SH-SY5Y (cell line): ENCODE results near the gene RBBP9.

ENCODE experiments used
- GATA2 ChIP-seq: IDR thresholded peaks from 2 replicates; pipeline ENCODE4 v1.6.1; 2011; ENCODE audit warnings: mild to moderate bottlenecking, low read depth, low read length
- GATA3 ChIP-seq: IDR thresholded peaks from 2 replicates; pipeline ENCODE4 v1.6.1; 2011; ENCODE audit warnings: low read depth, mild to moderate bottlenecking, low read length, moderate library complexity

RBBP9 gene

DNA sequence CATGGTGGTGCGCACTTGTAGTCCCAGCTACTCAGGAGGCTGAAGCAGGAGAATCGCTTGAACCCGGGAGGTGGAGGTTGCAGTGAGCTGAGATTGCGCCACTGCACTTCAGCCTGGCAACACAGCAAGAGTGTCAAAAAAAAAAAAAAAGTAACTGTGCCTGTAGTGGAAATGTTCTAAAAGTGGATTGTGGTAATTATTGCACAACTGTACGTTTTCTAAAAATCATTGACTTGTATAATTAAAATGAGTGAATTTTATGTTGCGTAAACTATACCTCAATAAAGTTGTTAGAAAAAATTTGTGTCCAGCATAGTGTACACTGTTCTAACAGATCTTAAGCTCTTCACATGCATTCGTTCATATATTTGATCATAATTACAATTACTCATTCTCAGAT lies 16.2 kb upstream of the RBBP9 start:
- TF ChIP-seq GATA2 = no peak
- TF ChIP-seq GATA3 = no peak

DNA sequence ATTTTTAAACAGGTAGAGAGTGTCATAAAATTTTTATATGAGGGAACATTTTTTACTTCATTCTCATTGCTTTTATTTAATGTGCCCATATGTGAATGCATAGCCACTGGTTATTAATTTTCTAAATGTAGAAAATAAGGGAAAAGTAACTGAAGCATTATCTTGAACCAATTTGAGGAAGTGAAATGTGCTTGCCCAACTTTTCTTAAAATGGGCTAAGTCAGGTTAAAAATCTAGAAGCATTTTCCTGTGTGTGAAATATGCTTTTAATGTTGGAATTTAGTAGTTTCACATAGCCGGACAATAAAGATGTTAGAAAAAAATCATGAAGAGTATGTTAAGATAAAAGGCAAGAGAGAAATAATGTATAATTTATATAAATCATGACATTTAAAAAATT lies 14.5 kb upstream of the RBBP9 start:
- no peak for TF ChIP-seq GATA2
- TF ChIP-seq GATA3 = no peak

DNA sequence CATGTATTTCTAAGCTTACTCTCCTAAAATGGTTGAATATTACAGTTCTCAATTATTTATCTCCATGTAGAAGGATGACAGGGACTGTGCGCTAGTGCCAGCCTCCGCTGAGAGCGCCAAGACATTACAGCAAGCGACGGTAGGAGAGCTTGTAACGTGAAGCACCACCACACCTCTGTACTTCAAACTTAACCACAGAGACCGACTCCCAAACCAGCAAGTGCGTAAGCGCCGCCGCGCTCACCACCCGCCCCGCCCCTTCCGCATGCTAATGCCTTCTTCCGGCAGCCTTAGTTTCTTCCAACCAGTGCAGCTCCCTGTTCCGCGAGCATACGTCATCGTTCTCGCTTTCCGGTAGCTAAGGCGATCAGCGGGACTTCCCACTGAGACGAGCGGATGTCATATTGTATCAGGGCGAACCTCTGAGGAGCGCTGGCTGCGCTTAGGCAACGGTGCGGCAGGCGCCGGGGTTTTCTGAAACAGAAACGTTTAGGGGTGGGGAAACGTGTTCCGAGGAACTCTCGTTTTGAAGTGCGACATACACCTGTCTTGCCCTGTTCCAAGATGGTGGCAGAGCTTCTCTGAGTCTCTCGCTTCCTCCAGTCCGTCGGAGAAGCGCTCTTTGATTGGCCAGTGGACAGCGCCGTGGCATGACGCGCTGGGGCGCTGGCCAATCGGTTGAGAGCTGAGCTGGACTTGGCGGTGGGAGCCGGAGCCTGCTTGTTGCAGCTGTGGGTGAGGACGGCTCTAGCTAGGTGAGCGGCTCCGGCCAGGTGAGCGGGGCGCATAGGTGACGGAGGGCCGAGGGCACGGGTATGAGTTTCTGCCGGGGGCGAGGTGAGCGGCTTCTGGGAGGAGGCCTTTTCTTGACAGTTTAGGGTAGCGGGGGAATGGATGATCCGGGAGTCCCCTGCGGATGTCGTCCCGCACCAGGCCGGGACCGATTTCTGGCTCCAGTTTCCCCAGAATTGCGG lies 10.5 kb upstream of the RBBP9 start, which contains the start of gene SEC23B:
Gene SEC23B, plus strand, starts transcription at position 723 of the 974 bp plus-strand sequence. CDS start 2,896 bp downstream, outside the sequence.
- TF ChIP-seq GATA3 (no peak), GATA2 (no peak)

DNA sequence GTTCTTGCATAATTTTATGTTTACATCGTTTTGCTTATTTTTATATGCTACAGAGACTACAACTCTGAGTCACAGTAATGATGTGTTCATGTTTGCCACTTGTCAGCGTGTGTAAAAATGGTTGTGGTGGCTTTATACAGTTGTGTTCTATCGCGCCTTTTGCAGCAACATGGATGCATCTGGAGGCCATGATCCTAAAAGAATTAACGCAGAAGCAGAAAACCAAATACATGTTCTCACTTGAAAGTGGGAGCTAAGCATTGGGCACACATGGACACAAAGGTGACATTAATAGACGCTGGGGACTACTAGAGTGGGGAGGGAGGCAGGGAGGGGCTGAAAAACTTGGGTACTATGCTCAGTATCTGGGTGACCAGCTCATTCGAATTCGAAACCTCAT lies 9.7 kb upstream of the RBBP9 start:
- no peak for TF ChIP-seq GATA3
- no peak for TF ChIP-seq GATA2

DNA sequence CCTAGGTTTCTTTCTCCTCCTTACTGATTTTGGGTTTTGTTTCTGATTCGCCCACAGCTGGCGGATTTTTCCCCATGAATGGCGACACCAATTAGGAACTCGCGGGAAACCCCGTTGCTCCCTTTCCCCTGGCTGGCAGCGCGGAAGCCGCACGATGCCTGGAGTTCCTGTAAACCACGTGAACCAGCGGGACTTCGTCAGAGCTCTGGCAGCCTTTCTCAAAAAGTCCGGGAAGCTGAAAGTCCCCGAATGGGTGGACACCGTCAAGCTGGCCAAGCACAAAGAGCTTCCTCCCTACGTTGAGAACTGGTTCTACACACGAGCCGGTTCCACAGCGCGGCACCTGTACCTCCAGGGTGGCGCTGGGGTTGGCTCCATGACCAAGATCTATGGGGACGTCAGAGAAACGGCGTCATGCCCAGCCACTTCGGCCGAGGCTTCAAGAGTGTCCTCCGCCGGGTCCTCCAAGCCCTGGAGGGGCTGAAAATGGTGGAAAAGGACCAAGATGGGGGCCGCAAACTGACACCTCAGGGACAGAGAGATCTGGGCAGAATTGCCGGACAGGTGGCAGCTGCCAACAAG lies 7.5 kb upstream of the RBBP9 start:
- no peak for TF ChIP-seq GATA3
- no peak for TF ChIP-seq GATA2

DNA sequence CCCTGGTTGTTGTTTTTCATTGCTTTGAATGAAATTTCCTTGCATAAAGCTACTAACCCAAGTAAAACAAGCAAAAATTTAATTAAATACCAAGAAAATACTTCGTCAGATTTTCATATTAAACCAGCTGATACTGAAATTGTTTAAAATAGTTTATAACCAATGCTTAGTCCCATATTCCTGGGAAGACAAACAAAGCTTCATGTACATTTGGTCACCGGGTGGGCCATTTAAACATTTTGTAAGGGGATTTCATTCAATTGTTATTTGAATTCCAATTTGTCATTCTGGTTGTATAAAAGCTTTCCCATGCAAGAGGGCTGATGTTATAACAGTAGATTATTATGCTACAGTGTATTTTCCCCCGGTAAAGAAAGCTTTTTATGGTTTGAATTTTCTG lies 578 bp upstream of the RBBP9 start:
- TF ChIP-seq GATA2 (no peak), GATA3 (no peak)

DNA sequence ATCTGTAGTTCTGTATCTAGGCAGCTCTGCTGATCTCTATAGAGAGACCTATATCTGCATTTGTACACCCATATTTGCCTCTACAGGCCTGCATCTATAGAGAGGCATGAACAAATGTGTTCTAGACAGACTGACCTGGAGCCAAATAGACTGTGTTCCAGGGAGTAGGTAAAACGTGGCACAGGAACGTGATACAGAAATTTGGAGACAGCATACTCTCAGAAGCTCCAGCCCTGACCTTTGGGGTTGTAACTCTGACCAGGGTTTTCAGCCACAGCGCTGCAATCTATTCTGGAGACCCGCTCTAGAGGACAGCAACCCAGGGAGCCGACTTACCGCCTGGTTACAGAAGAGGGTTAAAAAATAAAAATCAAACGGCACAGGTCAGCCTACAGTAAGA lies 983 bp downstream of the RBBP9 start:
- TF ChIP-seq GATA3 (no peak), GATA2 (no peak)

DNA sequence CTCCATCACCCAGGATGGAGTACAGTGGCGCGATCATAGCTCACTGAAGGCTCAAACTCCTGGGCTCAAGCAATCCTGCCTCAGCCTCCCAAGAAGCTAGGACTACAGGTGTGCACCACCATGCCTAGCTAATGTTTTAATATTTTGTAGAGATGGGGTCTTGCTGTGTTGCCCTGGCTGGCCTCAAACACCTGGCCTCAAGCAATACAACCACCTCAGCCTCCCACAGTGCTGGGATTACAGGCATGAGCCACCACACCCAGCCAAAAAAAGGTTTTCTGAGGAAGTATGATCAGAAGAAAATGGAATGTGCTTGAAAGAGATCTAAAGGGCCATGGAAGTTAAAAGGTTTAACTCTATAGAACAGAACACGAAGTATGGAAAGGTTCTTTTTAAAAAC lies 8.7 kb downstream of the RBBP9 start:
- TF ChIP-seq GATA2 = no peak
- no peak for TF ChIP-seq GATA3

DNA sequence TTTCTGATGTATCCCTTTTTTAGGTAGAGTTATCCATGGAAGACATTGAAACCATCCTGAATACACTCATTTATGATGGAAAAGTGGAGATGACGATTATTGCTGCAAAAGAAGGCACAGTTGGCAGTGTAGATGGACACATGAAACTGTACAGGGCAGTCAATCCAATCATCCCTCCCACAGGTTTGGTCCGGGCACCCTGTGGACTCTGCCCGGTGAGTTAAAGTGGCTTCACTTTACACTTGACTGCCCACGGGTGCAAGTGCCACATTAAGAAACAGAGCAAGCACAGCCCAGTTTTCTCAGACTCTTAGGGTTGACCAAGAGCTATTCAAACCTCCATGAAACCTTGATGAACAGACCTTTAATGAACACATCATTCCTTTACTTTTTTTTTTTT lies 15.4 kb downstream of the RBBP9 start:
- TF ChIP-seq GATA3 (no peak), GATA2 (no peak)

DNA sequence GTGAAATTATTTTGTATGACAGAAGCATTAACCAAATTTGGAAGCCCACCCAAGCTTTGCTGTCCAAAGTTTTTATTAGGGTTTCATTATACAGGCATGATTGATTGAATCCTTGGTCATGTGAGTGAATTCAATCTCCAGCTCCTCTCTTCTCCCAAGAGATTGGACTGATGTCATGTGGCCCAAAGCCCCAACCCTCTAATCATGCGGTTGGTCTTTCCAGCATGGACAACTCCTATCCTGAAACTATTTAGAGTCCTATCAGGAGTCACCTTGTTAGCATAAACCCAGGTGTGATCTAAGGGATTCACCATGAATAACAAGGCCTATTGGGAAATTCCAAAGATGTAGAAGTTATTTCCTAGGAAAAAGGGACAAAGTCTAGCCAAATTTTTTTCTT lies 19.2 kb downstream of the RBBP9 start:
- TF ChIP-seq GATA2 = no peak
- TF ChIP-seq GATA3 = no peak

DNA sequence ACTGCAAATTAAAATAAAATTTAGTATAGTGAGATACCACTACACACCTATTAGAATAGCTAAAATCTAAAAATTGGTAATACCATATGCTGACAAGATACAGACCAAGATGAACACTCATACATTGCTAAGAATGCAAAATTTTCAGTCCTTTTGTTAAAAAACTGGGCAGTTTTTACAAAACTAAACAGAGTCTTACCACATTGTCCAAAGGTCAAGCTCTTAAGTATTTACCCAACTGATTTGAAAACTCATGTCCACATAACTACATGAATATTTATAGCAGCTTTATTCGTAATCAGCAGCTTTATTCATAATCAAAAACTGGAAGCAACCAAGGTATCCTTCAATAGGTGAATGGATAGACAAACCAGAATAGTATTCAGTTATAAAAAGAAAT lies 19.8 kb downstream of the RBBP9 start:
- TF ChIP-seq GATA2 = no peak
- TF ChIP-seq GATA3 = no peak

DNA sequence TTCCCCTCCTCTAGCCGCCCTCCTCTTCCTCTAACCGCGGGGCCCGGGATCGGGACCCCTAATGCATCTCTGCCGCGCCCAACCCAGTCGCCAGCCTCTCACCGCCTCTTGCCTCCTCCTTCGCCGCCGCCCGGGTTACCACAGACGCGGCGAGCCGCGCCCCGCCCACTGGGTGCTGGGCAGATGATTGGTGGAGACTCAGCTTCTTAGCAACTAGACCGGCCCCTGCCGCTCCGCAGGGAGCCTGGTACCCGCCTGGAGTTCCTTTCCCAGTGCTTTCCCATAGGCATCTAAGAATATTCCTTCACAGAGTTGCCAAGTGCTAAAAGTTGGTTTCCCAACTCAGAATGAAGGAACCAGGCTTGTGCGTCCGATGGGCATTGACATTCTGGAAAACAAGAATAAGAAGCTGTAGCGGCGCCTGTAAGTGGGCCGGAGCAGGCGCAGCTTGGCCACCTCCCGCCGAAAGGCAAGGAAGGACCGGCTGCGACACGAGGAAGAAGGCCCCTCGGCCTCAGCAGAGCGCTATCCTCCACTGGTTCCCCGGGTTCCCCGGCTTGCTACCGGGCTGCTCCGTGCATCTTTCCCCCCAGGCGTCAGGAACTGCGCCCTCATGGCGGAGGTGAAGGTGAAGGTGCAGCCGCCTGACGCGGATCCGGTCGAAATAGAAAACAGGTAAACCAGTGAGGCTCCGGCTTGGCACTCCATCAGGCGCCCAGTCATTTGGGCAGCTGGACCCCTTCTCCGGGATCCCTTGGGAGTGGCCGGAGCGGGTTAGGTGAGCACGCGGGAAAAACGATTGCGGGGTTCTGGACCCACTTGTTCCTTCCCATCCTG lies 29.9 kb downstream of the RBBP9 start, which contains the start of the genes DZANK1 and POLR3F:
Gene DZANK1, minus strand, starts transcription at position 137 of the 837 bp plus-strand sequence. CDS start 1,672 bp downstream, outside the sequence.
Gene POLR3F, plus strand, starts transcription at position 497 of the 837 bp plus-strand sequence. Its CDS starts 117 bp downstream, at position 614.
- TF ChIP-seq GATA2 = no peak
- TF ChIP-seq GATA3 = no peak

DNA sequence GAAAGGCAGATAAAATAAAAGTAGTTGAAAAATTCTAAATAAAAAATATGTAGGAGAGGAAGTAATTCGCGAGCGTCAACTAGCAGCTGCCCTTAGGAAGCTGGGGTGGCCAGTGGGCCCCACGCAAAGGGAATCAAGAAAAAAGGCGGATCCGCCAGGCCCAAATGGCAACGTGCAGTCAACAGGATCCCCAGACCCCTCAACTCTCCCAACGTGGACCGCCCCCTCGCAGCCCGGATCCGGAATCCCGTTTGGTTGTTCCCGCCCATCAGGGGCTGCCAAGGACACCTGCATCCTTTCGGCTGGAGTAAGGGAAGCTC lies 30.5 kb downstream of the RBBP9 start:
- TF ChIP-seq GATA3 (no peak), GATA2 (no peak)
